HG03280 (cell line): ENCODE results near the gene IST1.

ENCODE experiments used
- ATAC-seq: cut with Tn5 transposase; IDR thresholded peaks from one replicate; pipeline ENCODE4 v1.9.1; 2021; ENCODE audit warnings: mild to moderate bottlenecking, moderate library complexity; ENCODE audit not compliant: unreplicated experiment

Gene IST1

DNA sequence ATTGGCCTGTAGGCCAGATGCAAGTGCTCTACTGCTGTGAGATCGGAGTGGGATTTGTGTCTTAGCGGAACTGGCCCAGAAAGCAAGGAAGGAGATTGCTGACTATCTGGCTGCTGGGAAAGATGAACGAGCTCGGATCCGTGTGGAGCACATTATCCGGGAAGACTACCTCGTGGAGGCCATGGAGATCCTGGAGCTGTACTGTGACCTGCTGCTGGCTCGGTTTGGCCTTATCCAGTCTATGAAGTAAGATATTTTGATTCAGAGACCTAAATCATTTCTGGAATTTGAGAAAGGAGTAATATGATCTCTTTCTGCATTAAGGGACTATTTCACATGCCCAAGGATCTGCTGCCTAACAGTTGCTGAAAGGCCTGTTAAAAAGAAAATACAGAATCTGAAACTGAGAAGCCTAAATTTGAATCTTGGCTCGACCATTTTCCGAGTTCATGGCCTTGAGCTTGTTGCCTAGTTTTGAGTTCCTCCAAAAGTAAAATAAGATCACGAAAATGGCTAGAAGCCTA, 21.1 kb downstream of the IST1 start:
- no peak for ATAC-seq

- ATAC-seq = no peak
Observed at GRCh38 chr16:71917900-71918299, 22.6 kb downstream of the IST1 start.

GRCh38 chr16:71919035-71919434, 23.7 kb downstream of the IST1 start:
- peak; percentile 80 for ATAC-seq

DNA sequence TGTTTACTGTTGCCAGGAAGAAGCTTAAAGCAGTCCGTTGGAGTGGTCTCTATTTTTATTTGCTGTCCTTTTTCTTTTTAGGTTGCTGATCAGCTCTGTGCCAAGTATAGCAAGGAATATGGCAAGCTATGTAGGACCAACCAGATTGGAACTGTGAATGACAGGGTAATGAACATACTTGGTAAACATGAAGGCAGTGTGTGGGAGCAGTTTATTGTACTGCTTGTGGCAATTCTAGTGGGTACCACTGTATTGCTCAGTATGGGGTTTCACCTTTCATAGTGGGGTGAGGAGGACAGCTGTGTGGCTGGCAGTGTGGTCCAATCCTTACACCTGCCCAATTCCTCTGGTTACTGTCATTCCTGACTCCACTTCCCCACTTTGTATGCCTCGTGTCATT, 25.3 kb downstream of the IST1 start:
- ATAC-seq = no peak

GRCh38 chr16:71923941-71924690, 28.8 kb downstream of the IST1 start:
- no peak for ATAC-seq

DNA sequence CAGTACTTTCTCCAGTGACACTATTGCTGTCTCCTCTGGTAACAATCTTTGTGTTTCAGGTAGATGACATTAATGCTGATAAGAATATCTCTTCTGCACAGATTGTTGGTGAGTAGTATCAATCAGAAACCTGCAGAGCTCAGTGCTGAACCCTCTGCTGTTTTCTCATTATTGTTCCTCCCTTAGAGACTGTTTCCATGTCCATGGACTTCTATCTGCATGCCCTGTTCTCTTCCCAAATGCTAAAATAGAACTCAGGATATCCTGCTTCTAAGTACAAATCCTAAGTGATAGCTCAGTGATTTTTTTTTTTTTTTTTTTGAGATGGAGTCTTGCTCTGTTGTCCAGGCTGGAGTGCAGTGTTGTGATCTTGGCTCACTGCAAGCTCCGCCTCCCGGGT, 29.4 kb downstream of the IST1 start:
- ATAC-seq = no peak

- no peak for ATAC-seq
Observed at GRCh38 chr16:71927383-71927782, 32.1 kb downstream of the IST1 start.

DNA sequence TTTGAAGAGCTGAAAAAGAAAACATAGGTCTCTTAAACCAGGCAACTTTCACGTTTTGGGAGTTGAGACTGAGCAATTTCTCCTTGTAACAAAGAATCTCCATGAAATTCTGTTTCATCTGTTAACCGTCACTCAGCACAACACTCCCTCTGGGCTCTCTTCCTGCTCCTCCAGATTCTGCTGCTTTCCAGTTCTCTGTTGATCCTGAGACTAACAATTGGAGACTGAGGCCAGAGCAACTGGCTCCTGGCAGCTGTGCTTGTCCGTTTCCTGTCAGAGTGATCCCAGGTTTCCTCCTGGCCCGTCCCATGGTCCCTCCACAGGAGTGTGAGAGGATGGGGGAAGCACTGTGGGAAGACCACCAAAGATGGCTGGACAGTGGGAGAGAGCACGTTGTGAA, 32.5 kb downstream of the IST1 start:
- ATAC-seq = no peak

- ATAC-seq = no peak
Observed at GRCh38 chr16:71929048-71929447, 33.7 kb downstream of the IST1 start.

- no peak for ATAC-seq
Observed at GRCh38 chr16:71930013-71930563, 34.8 kb downstream of the IST1 start.

DNA sequence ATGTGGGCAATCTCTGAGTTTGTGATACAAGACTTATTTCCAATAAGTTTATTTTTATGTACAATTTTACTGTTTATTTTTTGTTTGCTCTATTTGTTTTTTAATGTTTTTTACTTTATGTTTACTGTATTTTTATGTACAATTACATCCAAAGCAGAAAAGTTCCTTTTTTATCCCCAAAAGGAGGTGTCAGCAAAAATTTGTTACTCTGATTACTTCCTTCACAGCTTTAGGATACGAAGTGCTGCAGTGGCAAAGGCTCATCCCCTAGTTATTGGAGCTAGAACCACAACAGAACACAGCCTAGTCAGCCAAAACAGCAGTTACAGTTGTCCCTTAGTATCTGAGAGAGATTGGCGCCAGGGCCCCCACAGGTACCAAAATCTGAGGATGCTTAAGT, 35.7 kb downstream of the IST1 start:
- no peak for ATAC-seq

DNA sequence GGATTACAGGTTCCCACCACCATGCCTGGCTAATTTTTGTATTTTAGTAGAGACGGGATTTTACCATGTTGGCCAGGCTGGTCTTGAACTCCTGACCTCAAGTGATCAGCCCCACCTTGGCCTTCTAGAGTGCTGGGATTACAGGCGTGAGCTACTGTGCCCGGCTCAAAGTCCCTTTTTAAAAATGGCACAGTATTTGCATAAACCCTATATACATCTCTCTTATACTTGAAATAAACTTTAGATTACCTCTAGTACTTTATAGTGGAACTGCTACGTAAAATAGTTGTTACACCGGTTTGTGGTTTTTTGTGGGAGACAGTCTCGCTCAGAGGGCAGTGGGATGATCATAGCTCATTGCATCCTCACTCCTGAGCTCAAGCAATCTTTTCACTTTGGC, 36.3 kb downstream of the IST1 start:
- ATAC-seq = no peak

DNA sequence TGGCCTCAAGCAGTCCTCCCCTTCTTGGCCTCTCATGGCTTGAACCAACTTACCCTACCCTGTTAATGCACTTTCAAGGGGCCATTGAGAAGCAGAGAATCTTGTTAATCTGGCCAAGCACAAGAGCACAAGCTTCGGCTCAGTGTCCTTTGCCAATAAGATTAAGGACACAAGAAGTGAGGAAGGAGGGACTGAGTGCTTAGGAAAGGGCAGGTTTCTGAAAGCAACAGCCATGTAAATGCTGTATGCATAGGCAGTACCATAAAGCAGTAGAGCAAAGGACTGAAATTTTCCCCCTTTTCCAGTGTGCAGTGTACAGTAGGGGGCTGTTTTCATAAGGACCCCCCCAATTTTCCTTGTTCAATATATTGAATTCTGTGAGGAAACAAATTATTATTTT, 37.7 kb downstream of the IST1 start:
- no peak for ATAC-seq

DNA sequence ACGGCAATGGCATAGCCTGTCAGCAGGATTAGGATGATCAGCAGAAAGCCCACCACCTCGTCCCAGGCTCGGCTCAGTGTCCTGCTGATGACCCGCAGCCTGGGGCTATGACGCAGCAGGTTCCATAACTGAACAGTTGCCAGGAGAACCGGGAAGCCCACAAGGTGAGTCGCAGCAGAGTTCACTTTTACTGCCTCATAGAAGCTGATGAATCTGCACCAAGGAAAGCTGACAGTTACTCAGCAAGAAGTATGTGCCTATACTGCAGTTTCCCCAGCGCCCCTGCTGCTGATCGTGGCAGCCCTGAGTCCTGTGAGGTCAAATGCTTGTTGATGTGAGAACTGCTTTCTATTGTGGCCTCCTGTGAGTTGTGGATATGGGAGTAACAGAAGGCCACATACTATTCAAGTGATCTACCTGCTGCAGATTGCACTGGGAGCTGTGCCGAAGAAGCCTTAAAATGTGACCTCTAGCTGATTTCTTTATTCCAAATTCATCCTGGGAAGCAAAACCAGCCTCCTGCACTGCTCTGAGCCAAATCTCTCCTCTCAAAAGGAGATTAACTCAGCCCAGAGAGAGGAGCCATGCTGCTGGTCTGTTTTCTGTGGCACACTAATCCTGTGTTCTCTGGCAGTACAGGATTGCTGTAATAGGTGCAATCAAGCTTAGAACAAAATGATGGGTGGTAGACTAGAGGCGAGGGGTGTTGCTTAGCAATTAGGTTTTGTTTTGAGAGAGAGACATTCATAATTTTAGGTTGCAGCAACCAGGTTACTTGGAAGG, 38.8 kb downstream of the IST1 start:
- ATAC-seq = no peak

DNA sequence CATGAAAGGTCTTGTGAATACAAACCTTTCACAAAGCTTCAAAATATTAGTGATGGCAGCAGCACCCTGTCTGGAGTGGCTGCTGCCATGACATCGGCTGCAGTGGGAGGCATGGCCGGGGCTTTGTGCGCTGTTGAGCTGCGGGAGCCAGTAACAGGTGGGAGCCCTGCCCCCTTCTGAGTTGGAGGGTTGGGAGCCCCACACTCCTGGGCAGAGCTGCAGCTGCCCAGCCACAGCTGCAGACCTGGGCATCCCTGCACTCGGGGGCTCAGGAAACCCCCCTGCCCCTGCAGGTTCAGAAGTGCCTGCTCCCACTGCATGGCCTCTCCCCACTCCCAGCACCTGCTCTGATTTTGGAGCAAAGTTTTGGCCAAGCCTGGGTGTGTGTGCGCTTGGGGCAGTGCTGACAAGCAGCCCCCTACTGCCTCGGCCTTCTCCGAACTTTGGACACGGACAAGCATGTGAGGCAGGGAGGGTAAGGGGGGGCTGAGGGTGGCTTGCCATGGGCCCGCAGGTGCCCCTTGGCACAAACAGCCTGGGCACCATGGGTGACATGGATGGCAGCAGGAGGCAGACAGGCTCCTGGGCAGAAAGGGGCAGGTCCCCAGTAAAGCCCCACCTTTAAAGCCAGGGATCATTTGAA, 42.7 kb downstream of the IST1 start:
- ATAC-seq = no peak

DNA sequence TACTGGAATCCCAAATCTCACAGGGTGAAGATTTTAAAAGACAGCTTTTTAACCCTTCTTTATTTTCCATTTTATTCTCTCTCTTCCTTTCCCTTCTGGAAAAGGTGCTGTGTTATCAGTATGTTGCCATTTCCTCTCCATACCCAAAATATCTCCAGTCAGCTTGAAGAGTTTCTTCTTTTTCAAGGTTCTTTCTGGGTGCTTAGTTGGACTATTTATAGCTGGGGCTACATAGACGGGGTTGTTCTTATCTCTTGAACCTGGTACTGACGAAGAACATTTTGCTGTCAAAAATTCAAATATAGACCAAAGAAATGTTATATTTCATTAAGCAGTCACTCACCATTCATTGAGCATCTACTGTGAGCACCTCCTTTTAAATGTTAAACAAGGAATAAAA, 48.6 kb downstream of the IST1 start:
- no peak for ATAC-seq

GRCh38 chr16:71945616-71946015, 50.3 kb downstream of the IST1 start:
- ATAC-seq = no peak

DNA sequence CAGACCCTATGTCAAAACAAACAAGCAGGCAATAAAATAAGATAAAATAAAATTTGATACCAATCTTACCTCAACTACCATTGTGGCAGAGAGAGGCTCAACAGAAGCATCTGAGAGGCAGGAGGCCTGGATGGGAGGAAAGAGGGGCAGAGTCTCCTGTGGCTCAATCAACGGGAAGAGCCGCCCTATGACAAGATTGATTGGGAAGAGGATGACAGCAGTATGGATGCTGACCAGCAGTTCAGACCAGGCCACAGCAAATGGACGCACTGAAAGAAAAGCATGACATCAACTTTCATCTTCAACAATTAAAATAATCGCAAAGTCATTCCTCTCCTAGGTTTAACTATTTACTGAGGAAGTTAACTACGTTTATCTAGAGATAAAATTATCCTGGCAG, 57.5 kb downstream of the IST1 start:
- ATAC-seq = no peak

GRCh38 chr16:71954180-71954579, 58.8 kb downstream of the IST1 start:
- ATAC-seq = no peak

DNA sequence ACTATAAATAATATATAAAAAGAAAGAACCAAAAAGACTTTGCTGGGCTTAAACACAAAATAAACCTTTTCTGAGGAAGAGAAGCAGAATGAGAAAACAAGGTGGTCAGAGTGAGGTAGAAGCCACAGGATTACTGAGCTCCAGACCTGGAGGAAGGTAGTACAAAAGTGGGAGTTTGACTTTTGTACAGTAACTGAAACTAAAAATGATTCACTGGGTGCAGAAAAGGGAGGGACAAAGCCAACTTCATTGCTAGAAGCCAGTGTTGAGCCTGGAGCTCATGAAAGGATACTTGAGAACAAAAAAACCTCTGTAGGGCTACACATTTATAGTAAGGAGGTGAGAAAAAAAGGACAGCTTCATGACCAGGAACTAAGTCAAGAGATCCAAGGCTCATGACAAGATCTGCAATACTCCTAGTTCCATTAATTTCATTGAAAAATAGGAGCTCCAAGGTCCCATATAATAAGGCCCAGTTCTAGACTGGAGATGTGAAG, 59.4 kb downstream of the IST1 start:
- no peak for ATAC-seq

GRCh38 chr16:71956486-71956885, 61.2 kb downstream of the IST1 start:
- ATAC-seq = no peak
